ENCODE results near the gene NTN5. TPM values are rescaled to one million over a fixed set of nuclear protein-coding genes. Genes with fewer than 3 reads are reported as not detected.
A peak's percentile ranks its signal among the peaks of the same experiment; 100 is the strongest.

Gene NTN5
- total RNA-seq, 1 donor from 2014 or later: 0.71 TPM

DNA sequence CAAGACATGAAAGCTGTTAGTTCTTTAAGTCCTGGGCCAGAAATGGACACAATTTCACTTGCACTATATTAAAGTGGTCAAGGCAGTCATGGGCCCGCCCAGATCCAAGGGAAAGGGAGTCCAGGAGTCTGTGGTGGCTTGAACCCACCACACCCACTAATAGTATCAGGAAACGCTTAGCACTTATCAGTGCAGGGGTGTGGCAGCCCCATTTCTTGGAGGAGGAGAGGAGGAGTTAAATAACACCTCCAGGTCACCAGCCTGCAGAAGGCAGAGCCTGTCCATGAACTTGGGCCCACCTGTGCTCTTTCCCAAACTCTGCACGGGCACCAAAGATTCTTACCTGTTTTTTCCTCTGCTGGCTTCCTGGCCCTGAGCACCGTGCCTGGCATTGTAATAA is 5.4 kb upstream of the NTN5 start:
- ChIA-PET CTCF (no interaction called here), POLR2A (no interaction called here)
- H3K4me1 Mint-ChIP-seq: peaks cover 7% of the 10 kb centered on the region
- H3K27me3 Mint-ChIP-seq: peaks cover 1% of the 10 kb centered on the region
- no peak overlapping the region for H3K27ac Mint-ChIP-seq
- DNase-seq: no peak
- intact Hi-C loops (cut with micrococcal nuclease): loop anchor here (5.0 kb wide), 1 partner anchor 34 kb away; no protein-coding TSS in a partner anchor
- no peaks in the 10 kb centered on the region for H3K36me3 Mint-ChIP-seq (ENCODE audit: low read depth)
- no peak for ATAC-seq (ENCODE audit: low read depth)
- H3K9me3 Mint-ChIP-seq: no peaks in the 10 kb centered on the region
- no peak overlapping the region for H3K4me3 Mint-ChIP-seq
- TF ChIP-seq, protein P1, sequence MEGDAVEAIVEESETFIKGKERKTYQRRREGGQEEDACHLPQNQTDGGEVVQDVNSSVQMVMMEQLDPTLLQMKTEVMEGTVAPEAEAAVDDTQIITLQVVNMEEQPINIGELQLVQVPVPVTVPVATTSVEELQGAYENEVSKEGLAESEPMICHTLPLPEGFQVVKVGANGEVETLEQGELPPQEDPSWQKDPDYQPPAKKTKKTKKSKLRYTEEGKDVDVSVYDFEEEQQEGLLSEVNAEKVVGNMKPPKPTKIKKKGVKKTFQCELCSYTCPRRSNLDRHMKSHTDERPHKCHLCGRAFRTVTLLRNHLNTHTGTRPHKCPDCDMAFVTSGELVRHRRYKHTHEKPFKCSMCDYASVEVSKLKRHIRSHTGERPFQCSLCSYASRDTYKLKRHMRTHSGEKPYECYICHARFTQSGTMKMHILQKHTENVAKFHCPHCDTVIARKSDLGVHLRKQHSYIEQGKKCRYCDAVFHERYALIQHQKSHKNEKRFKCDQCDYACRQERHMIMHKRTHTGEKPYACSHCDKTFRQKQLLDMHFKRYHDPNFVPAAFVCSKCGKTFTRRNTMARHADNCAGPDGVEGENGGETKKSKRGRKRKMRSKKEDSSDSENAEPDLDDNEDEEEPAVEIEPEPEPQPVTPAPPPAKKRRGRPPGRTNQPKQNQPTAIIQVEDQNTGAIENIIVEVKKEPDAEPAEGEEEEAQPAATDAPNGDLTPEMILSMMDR (IDR thresholded peaks at IDR 0.05): no peak

DNA sequence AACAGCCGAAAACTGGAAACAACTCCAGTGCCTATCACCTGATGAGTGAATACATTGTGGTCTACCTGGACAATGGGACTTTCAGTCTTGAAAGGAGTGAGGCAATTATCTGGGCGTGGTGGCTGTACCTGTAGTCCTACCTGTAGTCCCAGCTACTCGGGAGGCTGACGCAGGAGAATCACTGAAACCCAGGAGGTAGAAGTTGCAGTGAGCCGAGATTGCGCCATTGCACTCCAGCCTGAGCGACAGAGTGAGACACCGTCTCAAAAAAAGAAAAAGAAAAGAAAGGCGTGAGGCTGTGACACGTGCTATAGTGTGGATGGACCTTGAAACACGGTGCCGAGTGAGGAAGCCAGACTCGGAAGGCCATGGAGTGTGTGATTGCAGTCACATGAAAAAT is 4.1 kb upstream of the NTN5 start:
- Mint-ChIP-seq H3K4me3 (no peak overlapping the region), H3K9me3 (no peaks in the 10 kb centered on the region), H3K27ac (no peak overlapping the region), H3K27me3 (peaks cover 1% of the 10 kb centered on the region), H3K36me3 (ENCODE audit: low read depth) (no peaks in the 10 kb centered on the region), H3K4me1 (peaks cover 7% of the 10 kb centered on the region)
- ChIA-PET POLR2A (no interaction called here), CTCF (interaction anchor here (1.1 to 1.3 kb wide), 2 partner anchors 15 to 28 kb away, joined by 3 read pairs; no protein-coding TSS in a partner anchor)
- TF ChIP-seq, protein P1 (IDR thresholded peaks at IDR 0.05): no peak
- DNase-seq (no peak), ATAC-seq (ENCODE audit: low read depth) (no peak)
- intact Hi-C loops (cut with micrococcal nuclease): loop anchor here (5.0 kb wide), 1 partner anchor 35 kb away; no protein-coding TSS in a partner anchor

DNA sequence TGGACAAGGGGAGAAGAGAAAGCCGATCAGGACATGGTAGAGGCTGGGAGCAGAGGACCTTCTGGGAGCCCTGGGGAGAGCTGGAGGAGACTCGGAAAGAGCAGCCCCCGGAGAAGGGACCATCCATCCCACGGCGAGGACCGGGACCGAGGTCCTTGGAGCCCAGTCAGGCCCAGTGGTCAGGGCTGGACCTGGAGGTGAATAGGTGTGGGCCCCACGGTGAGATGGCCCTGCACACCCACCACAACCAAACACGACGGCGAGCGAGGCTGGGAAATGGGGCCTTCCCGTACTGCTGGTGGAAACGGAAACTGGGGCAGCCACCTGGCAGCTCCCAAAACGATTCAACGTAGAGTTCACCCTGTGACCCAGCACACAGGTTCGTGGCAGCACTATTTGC is 3.7 kb upstream of the NTN5 start:
- DNase-seq (no peak), ATAC-seq (ENCODE audit: low read depth) (no peak)
- TF ChIP-seq, protein P1 (IDR thresholded peaks at IDR 0.05): no peak
- ChIA-PET POLR2A (no interaction called here), CTCF (interaction anchor here (1.1 to 1.3 kb wide), 3 partner anchors 15 to 112 kb away, joined by 3 read pairs; no protein-coding TSS in a partner anchor)
- Mint-ChIP-seq H3K4me1 (peaks cover 7% of the 10 kb centered on the region), H3K9me3 (no peaks in the 10 kb centered on the region), H3K36me3 (ENCODE audit: low read depth) (no peaks in the 10 kb centered on the region), H3K27ac (no peak overlapping the region), H3K4me3 (no peak overlapping the region), H3K27me3 (peaks cover 1% of the 10 kb centered on the region)
- intact Hi-C loops (cut with micrococcal nuclease): loop anchor here (5.0 kb wide), 1 partner anchor 36 kb away; no protein-coding TSS in a partner anchor

DNA sequence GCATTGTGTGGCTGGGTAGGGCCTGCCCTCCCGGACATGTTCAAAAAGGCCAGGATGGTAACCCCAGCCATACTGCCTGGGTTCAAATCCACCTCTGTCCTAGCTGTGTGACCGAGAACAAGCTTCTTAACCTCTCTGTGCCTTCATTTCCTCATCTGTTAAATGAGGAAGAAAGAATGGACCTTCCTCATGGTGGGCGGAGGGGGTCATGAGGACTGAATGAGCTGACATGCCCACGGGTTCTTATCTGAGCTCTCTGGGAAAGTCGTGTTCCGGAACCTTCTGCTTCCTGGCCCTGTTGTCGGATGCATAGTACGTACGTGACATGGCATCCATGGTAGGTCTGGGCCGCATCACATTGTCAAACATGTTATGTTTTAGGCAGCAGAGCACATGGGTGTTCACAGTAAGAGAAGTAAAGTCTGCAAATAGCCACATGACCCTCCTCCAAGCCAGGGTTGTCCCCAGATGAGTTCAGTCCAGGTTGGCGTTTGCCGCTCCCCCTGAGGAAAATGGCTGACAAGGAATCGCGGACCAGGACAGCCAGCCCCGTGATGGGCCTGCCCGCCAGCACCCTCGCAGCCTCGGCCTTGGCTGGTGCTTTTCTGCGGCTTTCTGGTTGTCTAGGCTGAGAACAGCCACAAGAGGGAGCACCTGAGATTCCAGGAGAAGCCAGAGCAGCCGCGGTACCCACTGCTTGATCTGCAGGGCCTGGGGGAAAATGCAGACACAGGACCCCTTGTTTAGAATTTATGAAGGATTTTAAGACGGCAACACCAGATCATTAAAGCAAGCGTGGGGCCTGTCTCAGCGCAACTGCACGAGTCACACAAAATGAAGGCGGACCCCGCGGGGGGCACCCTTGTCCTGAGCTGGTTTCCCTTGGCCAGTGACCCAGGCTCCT is 2.4 kb upstream of the NTN5 start:
- peak; percentile 96 for ATAC-seq (ENCODE audit: low read depth)
- TF ChIP-seq, protein P1 (IDR thresholded peaks at IDR 0.05): peak; percentile 65
- ChIA-PET POLR2A (interaction anchor here (0.5 to 1.2 kb wide), 4 partner anchors 25 to 100 kb away, joined by 3 to 6 read pairs (median 6); no protein-coding TSS in a partner anchor), CTCF (interaction anchor here (0.7 to 2.1 kb wide), 12 partner anchors 9 to 113 kb away, joined by 3 to 15 read pairs (median 3); partner anchors contain the start of gene CA11)
- H3K27ac Mint-ChIP-seq: no peak overlapping the region
- H3K27me3 Mint-ChIP-seq: peaks cover 1% of the 10 kb centered on the region
- no peaks in the 10 kb centered on the region for H3K36me3 Mint-ChIP-seq (ENCODE audit: low read depth)
- peaks cover 7% of the 10 kb centered on the region for H3K4me1 Mint-ChIP-seq
- intact Hi-C loops (cut with micrococcal nuclease): loop anchor here (1.0 to 5.0 kb wide), 6 partner anchors 29 to 169 kb away; partner anchors contain the start of genes CA11, RPL18 and SPHK2
- no peak overlapping the region for H3K4me3 Mint-ChIP-seq
- H3K9me3 Mint-ChIP-seq: no peaks in the 10 kb centered on the region
- peak; percentile 47 for DNase-seq
